GM18505 (cell line): Measurements from ENCODE around the gene NEK6.
A peak's percentile ranks its signal among the peaks of the same experiment; 100 is the strongest.

ENCODE experiments used
- ATAC-seq: cut with Tn5 transposase; IDR thresholded peaks from one replicate; pipeline ENCODE4 v1.9.1; 2021; ENCODE audit not compliant: unreplicated experiment
- POLR2A ChIP-seq: IDR thresholded peaks from 4 replicates; pipeline ENCODE4 v1.6.1; 2011; ENCODE audit warnings: borderline replicate concordance; ENCODE audit not compliant: insufficient read depth, insufficient read length; ENCODE audit errors: extremely low read depth

NEK6 gene

DNA sequence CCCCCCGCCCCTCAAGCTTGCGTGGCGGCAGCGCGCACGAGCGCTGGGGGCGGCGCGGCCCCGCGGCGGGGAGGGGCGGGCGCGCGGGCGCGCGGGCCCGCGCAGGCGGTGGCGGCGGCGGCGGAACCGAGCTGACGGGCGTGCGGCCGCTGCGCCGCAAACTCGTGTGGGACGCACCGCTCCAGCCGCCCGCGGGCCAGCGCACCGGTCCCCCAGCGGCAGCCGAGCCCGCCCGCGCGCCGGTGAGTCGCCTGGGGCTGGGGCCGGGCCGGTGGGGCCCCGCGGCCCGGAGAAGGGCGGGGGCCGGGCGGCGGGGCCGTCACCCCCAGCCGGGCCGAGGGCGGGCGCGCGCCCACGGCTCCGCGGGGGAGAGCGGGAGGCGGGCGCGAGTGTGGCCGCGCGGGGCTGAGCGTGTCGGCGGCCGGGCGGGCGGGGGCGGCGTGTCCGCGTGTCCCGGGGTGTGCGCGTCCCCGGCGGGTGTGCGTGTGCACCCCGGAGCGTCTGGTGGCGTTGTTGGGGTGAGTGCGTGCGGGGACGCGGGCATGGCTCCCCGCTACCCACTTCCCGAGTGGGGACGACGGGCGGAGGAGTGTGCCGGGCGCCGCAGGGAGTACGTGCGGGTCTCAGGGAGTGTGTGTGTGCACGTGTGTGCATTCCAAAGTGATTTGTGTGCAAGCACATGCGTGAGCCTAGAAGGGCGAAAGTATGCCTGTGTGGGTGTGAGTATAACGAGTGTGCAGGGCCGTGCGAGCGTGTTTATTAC, at the start of gene NEK6:
TSS of gene NEK6 (plus strand) at position 106 of the 763 bp plus-strand sequence. CDS start 44,016 bp downstream, outside the sequence.
- TF ChIP-seq POLR2A: peak; percentile 63
- peak; percentile 28 for ATAC-seq

DNA sequence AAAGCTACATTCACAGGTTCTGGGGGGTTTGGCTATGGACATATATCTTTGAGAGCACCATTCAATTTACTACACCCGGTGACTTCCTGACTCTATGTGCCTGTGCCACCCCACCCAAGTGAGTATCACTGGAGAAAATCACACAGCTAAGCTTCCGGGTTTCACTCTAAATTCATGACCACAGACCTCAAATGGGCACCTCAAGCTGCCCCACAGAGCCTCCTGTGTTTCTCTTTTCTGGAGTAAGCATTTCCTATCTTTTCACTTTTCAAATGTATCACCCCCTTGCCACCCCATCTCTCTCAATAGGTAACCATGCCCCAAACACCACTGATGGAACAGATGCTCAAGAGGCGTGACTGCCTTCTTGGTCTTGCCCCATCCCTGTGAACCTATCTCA, 49.2 kb upstream of the NEK6 start:
- TF ChIP-seq POLR2A: no peak
- no peak for ATAC-seq

DNA sequence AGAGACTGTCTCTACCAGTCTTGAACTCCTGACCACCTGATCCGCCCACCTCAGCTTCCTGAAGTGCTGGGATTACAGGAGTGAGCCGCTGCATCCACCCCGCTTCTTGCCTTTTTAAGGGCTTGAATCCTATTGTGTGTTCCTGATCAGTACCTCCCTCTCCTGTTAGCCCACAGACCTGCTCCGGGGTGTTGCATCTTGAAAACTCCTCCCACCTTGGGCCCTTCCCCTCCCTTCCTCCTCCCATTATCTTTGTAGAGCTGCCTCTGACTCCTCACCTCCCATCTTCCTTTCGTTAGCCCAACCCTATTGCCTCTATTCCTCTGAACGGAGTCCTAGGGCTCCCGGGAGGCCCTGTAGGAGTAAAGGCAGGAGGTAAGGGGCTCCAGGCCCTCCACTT, 48.5 kb upstream of the NEK6 start:
- no peak for TF ChIP-seq POLR2A
- no peak for ATAC-seq

DNA sequence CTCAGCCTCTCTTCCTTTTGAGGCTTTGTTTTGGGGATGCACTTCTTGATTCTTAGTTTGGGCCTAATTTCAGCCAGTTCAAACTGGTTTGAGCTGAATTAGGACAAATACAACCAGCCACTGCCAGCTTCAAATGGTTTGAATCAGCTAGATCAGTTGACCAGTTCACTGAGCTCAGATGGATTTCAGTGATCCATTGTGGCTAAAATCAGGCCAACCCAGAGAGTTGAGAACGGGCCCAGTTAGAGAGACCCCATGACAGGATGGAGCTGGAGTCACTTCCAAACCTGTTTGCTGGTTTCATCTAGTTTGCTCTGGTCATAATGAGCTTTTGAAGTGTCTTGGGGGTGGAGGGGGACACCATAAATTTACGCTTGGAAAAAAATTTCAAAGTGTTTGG, 48.0 kb upstream of the NEK6 start:
- no peak for ATAC-seq
- TF ChIP-seq POLR2A: no peak

DNA sequence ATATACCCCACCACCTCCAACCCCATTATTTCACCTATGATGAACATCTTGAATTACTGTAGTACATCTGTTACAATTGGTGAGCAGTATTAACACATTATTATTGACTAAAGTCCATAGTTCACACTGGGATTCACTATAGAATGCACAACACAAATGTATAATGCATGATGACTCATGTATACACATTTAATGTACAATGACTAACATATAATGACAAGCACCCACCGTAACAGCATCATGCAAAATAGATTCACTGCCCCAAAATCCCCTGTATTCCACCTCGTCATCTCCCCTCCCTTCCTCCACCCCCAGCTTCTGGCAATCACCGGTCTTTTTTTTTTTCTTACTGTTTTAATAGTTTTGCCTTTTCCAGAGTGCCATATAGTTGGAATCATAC, 47.1 kb upstream of the NEK6 start:
- no peak for TF ChIP-seq POLR2A

DNA sequence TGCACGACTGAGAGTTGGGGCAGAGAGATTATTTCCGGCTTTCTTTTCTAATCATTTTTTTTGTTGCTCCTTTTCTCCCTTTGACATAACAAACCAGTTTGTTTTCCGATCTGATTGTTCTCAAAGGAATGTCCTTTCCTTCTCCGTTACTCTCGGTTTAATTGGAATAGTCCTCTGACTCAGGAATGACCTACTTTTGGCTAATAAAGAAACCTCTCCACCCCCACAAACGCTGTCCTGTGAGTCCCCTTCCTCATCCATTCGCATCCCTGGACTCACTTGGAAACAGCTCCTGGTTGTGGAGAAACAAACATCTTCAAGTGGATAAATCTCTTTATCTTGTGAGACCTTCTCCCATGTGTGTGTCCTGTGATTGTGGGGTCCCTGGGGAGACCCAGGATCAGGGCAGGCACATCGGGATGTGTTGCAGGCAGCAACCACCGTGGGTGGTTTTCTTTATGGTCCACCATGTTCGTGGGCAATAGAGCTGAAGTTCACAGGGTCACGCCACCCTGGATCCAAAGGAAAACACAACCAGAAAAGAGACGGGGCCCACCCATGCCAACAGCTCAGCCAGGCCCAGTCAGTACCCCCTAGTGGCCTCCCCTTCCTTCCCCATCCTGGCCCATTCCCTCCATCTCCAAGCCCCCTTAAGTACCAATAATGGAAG, 45.2 kb upstream of the NEK6 start:
- no peak for TF ChIP-seq POLR2A
- ATAC-seq: no peak

More for the DNA sequence above, 47.1 kb upstream of the NEK6 start:
- peak; percentile 45 for ATAC-seq

DNA sequence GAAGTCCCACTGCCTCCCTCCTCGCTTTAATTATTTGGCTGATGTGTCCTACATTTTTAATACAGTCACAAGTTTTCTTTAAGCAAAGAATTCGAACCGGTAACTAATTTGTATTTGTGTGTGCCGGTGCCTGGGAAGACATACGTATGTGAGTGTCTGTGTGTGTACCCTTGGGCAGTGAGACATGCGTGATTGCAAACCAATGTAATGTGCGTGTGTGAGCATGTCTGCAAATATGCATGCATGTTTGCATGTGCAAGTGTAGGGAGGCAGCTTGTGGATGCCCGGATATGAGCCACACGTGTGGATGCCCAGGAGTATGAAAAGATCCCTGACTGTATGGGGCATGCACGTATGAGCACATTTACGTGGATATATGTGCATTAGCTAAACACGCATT, 44.4 kb upstream of the NEK6 start:
- TF ChIP-seq POLR2A: no peak
- ATAC-seq: no peak

DNA sequence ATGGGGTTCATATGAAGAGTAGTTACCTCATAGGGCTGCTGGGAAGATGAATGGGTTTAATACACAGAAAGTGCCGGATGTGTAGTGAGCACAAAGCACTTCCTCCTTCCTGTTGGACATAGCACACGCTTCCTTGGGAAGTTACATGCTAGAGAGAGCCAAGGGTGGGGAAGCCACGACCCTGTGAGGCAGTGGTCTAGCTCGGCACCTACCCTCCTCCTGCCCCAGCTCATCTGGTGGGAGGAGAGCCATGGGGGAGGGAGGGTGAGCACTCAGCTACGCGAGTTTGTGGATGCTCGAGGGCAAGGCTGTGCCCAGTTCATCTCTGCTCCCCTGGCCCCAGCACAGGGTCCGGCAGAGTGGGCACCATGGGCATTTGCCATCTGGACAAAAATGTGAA, 43.6 kb upstream of the NEK6 start:
- no peak for ATAC-seq

DNA sequence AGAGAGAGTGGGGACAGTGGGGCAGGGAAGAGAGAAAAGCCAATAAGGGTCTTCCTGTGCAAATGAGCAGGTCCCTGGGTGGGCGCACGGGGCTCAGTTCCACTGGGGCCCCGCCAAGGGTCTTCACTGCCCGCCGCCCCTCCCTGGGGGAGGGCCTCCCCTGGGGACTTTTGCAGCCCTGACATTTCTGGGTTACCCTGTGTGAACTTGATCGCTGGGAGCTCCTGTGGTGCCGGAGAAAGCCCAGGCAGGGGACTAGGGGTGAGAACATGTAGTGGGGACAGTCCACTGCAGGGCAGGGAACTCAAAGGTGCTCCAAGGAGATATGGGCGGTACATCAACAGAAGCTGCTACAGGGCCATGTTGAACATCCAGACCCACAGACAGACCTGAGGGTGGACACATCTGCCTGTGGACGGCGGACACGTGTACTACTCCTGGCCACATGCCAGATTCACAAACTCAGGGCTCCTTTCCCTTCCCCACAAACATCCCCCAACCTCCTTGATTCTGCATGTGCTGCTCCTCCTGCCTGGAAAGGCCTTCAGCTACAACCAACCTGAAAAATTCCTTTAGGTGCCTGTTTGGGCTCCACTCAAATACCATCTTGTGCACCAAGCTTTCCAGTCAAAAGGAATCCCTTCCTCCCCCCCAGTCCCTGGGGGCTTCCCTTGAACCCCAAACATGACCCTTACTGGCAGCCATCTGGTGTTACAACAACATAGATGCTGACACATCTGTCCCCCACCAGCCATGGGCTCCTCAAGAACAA, 43.0 kb upstream of the NEK6 start:
- TF ChIP-seq POLR2A: no peak
- no peak for ATAC-seq

More for the DNA sequence above, 43.6 kb upstream of the NEK6 start:
- TF ChIP-seq POLR2A: no peak

DNA sequence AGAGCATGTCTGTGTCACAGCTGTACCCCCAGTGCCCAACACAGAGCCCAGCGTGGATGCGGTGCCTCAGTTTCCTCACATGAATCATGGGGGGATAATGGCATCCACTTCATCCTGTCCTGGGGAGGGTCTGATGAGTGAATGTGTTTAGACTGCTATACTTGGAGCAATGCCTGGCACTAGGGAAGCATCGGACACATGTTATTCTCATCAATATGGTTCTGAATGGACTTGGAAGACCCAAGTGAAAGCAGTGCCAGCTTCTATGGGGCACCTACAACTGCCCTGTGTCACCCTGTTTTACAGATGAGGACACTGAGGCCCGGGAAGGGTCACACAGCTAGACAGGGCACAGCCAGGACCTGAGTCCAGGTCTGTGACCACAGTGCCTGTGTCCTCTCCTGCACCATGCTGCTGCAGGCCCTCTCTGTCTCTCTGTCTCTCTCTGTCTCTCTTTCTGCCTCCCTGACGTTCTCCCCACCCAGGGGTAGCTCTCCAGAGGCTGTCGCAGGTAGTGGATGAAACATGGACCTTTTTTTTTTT, 42.3 kb upstream of the NEK6 start:
- TF ChIP-seq POLR2A: no peak
- no peak for ATAC-seq

DNA sequence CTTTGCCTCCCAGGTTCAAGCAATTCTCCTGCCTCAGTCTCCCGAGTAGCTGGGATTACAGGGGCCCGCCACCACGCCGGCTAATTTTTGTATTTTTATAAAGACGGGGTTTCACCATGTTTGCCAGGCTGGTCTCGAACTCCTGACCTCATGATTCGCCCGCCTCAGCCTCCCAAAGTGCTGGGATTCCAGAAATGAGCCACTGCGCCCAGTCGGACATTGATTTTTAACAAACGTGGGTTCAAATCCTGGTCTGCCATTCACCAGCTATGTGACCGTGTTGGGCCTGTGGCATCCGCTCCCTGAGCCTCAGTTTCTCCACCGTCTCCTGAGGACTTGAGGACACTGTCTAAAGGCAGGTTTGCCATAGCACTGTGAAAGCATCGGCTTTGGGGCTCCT, 41.8 kb upstream of the NEK6 start:
- no peak for ATAC-seq
- no peak for TF ChIP-seq POLR2A

DNA sequence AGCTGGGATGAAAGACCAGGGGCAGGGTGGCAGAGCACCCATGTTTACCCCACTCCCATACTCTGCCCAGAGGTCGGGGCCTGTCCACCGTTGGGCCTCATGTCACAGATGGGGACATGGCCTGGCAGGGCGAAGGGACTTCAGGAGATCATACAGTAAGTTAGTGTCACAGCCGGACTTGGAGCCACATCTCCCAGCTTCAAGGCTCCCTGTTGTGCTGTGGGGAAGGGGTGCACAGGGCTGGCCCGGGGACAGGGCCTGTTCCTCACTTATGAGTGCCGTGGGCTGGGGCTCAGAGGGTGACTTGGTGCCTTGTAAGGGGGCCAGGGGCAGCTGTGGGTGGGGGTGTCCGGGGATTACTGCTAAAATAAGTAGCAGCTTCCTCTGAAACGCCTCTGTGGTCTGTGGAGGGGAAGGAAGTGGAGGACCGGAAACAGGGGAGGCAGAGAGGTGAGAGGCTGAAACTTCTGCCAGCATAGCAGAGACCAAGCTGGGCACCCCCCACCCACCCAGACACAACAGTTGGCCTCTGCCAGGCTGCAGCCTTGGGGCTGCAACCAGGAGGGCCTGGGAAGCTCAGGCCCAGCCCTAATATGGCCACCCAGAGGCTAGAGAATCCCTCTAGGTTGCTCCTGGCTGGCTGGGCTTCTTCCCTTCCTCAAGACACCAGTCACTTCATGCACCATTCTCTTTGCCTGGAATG, 41.1 kb upstream of the NEK6 start:
- peak; percentile 24 for ATAC-seq
- no peak for TF ChIP-seq POLR2A

DNA sequence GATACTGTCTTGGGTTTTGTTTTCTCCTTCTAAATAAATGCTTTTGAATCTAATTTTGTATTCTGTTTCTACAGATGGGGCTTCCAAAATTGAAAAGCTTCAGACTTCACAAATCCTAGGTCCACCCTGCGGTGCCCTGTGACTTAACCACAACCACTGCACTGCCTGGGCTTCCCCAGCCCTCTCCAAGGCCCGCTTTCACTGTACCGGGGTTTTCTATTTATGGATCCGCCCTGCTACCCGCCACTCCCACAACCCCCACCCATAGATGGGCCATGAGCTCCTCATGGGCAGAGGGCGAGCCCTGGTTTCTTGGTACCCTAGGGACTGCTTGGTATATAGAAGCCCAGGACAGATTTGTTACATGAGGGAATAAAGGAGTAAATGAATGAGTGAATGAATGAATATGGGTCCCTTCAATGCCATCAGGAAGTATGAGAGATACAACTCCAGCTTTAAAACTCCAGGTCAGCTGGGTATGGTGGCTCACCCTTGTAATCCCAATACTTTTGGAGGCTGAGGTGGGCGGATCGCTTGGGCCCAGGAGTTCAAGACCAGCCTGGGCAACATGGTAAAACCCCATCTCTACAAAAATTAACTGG, 39.8 kb upstream of the NEK6 start:
- no peak for TF ChIP-seq POLR2A
- no peak for ATAC-seq

DNA sequence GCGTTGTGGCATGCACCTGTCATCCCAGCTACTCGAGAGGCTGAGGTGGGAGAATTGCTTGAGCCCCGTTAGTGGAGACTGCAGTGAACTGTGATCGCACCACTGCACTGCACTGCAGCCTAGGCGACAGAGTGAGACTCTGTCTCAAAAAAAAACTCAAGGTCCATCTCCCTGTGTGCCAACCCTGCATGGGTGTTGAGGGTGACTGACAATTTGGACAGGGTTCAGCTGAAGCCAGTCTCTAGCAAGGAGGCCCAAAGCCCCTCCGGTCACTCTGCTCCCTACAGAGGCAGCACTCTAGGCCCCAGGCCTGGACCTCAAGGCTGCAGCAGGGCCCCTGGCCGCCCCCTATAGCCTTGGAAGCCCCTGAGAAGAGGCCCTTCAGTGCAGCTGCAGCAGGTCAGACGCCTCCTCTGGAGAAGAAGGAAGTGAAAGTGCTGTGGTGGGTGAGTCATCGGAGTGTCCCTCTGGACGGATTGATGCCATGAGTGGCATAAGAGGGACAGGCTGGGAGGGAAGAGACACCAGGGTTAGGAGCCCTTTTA, 39.2 kb upstream of the NEK6 start:
- ATAC-seq: peak; percentile 56
- TF ChIP-seq POLR2A: no peak
